ENCODE measurements around the gene OGFRL1. TPM values are rescaled to one million over a fixed set of nuclear protein-coding genes. Genes with fewer than 3 reads are reported as not detected.

The OGFRL1 gene
- total RNA-seq, 1 experiment from 2014 or later, result 10.3 TPM

- intact Hi-C loops (cut with micrococcal nuclease), result no loop called here
- no peak for ATAC-seq
- POLR2A ChIA-PET, result no interaction called here
Measured at GRCh38 chr6:71346334-71346694, 57.7 kb downstream of the OGFRL1 start.

More at GRCh38 chr6:71346334-71346694, 57.7 kb downstream of the OGFRL1 start:
- H3K79me2 ChIP-seq (ENCODE audit: insufficient read depth, low read length), result no peaks in the 10 kb centered on the region
- no peak overlapping the region for H3K4me3 ChIP-seq (replicated peaks in 1 of 2; ENCODE audit: low read depth in 1 of 2, low read length in 2 of 2)
- no peak overlapping the region for H2AFZ ChIP-seq (ENCODE audit: low read depth, low read length, poor library complexity, severe bottlenecking)
- H3K4me1 ChIP-seq (ENCODE audit: control insufficient read depth in 1 of 2, insufficient read depth in 2 of 2, low read length in 2 of 2), result no peaks in the 10 kb centered on the region
- no peak overlapping the region for H3K4me2 ChIP-seq (ENCODE audit: low read length)
- H3K9ac ChIP-seq (ENCODE audit: low read length), result no peak overlapping the region
- no peak for DNase-seq (ENCODE audit: low read depth, low spot score)
- RAD21 ChIA-PET (ENCODE audit: low non-redundant PET in 1 of 2, low total read pairs in 2 of 2, uncharacterized antibody in 2 of 2, unreplicated experiment in 2 of 2), result no interaction called here
- H3K9me3 ChIP-seq (ENCODE audit: control insufficient read depth in 1 of 2, insufficient read depth in 1 of 2, low read depth in 1 of 2, low read length in 2 of 2), result no peaks in the 10 kb centered on the region
- TF ChIP-seq FOSL1 (IDR thresholded peaks at IDR 0.05; ENCODE audit: low read depth) (no peak), CBX3 (IDR thresholded peaks at IDR 0.05; ENCODE audit: low read depth) (no peak), ZNF274 (IDR thresholded peaks at IDR 0.05; ENCODE audit: low read depth, low read length) (no peak), ELF1 (IDR thresholded peaks at IDR 0.05; ENCODE audit: borderline replicate concordance, low read depth) (no peak), YY1 (IDR thresholded peaks at IDR 0.05; ENCODE audit: extremely low read depth, insufficient replicate concordance, low read depth, low read length) (no peak), ZFX (IDR thresholded peaks at IDR 0.05) (no peak), SRF (IDR thresholded peaks at IDR 0.05; ENCODE audit: low read depth) (no peak), CTCF (IDR thresholded peaks at IDR 0.05 in 2 of 3, conservative IDR thresholded peaks at IDR 0.05 in 1 of 3; ENCODE audit: borderline replicate concordance in 1 of 3, insufficient read depth in 1 of 3, low read depth in 2 of 3, low read length in 2 of 3) (no peak), REST (IDR thresholded peaks at IDR 0.05; ENCODE audit: low read depth) (no peak), EZH2phosphoT487 (IDR thresholded peaks at IDR 0.05; ENCODE audit: borderline replicate concordance) (no peak), ZBTB33 (IDR thresholded peaks at IDR 0.05; ENCODE audit: extremely low read depth, insufficient replicate concordance, low read length) (no peak), CEBPB (IDR thresholded peaks at IDR 0.05; ENCODE audit: low read depth) (no peak)
- BruUV-seq (replicated peaks), result no TSS peak
- no peaks in the 10 kb centered on the region for H3K36me3 ChIP-seq (ENCODE audit: control insufficient read depth in 1 of 2, insufficient read depth in 2 of 2, low read length in 2 of 2)
- H3K27me3 ChIP-seq (ENCODE audit: insufficient read depth, low read length), result peaks cover 12% of the 10 kb centered on the region; the same call in 1 of the 2 replicates
- H3K9me2 ChIP-seq (ENCODE audit: insufficient read depth), result no peaks in the 10 kb centered on the region
- H4K20me1 ChIP-seq (ENCODE audit: insufficient read depth), result no peaks in the 10 kb centered on the region; the same call in 1 of the 2 replicates
- no peak overlapping the region for H3K27ac ChIP-seq (ENCODE audit: low read depth, low read length)
- CTCF ChIA-PET, result interaction anchor here (1.9 kb wide), 1 partner anchor 156 kb away, joined by 8 read pairs; no protein-coding TSS in a partner anchor

Measured in HCT116 (cell line).